Stimulated activated CD4-positive, alpha-beta T cell treated with anti-CD3 and anti-CD28 coated beads, Interleukin-1b, Interleukin-23, amount 100 ng/mL, for 24 hours (primary cell): ENCODE data around the gene CD80.

Source experiments
- DNase-seq, 4 experiments: peaks; one replicate each; pipeline ENCODE4 v3.0.0-alpha.2; 2020; ENCODE audit warnings: low read depth in 4 of 4, low spot score in 1 of 4

The CD80 gene

GRCh38 chr3:119548341-119548740 is 11.1 kb downstream of the CD80 start:
- DNase-seq = no peak

- no peak for DNase-seq
Measured at GRCh38 chr3:119547227-119547626, 12.2 kb downstream of the CD80 start.

GRCh38 chr3:119543147-119543546 is 16.3 kb downstream of the CD80 start:
- DNase-seq = no peak

GRCh38 chr3:119542168-119542767 is 17.1 kb downstream of the CD80 start:
- DNase-seq = no peak

GRCh38 chr3:119541547-119541946 is 17.9 kb downstream of the CD80 start:
- DNase-seq = no peak

GRCh38 chr3:119538772-119539171 is 20.6 kb downstream of the CD80 start:
- no peak for DNase-seq

GRCh38 chr3:119536757-119537156 is 22.7 kb downstream of the CD80 start:
- no peak for DNase-seq

- DNase-seq = no peak
Measured at GRCh38 chr3:119534296-119534695, 25.1 kb downstream of the CD80 start.

- DNase-seq = no peak
Measured at GRCh38 chr3:119531151-119531550, 28.3 kb downstream of the CD80 start.

- no peak for DNase-seq
Measured at GRCh38 chr3:119530456-119530855, 29.0 kb downstream of the CD80 start.

- DNase-seq = no peak
Measured at GRCh38 chr3:119529883-119530282, 29.5 kb downstream of the CD80 start.

GRCh38 chr3:119527714-119528113 is 31.7 kb downstream of the CD80 start:
- no peak for DNase-seq

GRCh38 chr3:119524931-119525662 is 34.3 kb downstream of the CD80 start:
- no peak for DNase-seq

GRCh38 chr3:119518026-119518425 is 41.4 kb downstream of the CD80 start:
- DNase-seq = no peak

- no peak for DNase-seq
Measured at GRCh38 chr3:119517112-119517511, 42.3 kb downstream of the CD80 start.

GRCh38 chr3:119514637-119515036 is 44.8 kb downstream of the CD80 start:
- no peak for DNase-seq

- no peak for DNase-seq
Measured at GRCh38 chr3:119510690-119511089, 48.7 kb downstream of the CD80 start.

- no peak for DNase-seq
Measured at GRCh38 chr3:119508172-119508845, 51.1 kb downstream of the CD80 start.

- no peak for DNase-seq
Measured at GRCh38 chr3:119507404-119507803, 52.0 kb downstream of the CD80 start.

GRCh38 chr3:119506631-119507030 is 52.8 kb downstream of the CD80 start:
- no peak for DNase-seq

GRCh38 chr3:119500901-119501300 is 58.5 kb downstream of the CD80 start:
- no peak for DNase-seq

- DNase-seq = no peak
Measured at GRCh38 chr3:119500265-119500664, 59.1 kb downstream of the CD80 start.
